PC-3 (cell line): ENCODE data around the gene GJC1. TPM values are rescaled to one million over a fixed set of nuclear protein-coding genes. Genes with fewer than 3 reads are reported as not detected.
A peak's percentile ranks its signal among the peaks of the same experiment; 100 is the strongest.

Source experiments
- ATAC-seq: fragments of 200-7000 bp; cut with Tn5 transposase; 2 replicates; pipeline ENCODE4 v1.9.1; 2020; ENCODE audit warnings: mild to moderate bottlenecking, moderate library complexity
- BruUV-seq: library from RNA; stranded (reverse); fragments of 400-500 nt; replicated peaks from 2 replicates; lab custom pipeline; 2021; lab: Mats Ljungman, UMichigan
- CTCF ChIA-PET: fragments of 300-600 bp; sonication (Branson Sonifier 250); formaldehyde crosslinking; loops from one replicate; lab custom pipeline; 2022; ENCODE audit warnings: antibody characterized with exemption; lab: Charles Lee
- POLR2A ChIA-PET: fragments of 300-600 bp; sonication (Branson Sonifier 250); formaldehyde crosslinking; loops from one replicate; lab custom pipeline; 2022; ENCODE audit warnings: antibody characterized with exemption; ENCODE audit not compliant: unreplicated experiment; lab: Charles Lee
- DNase-seq: peaks from one replicate; pipeline ENCODE4 v3.0.0-alpha.2; 2015
- H2AFZ ChIP-seq: fragments of 300-600 bp; sonication (generic); 2 replicates; pipeline ENCODE4 v1.6.0; 2016; ENCODE audit warnings: antibody characterized with exemption, low read length
- H3F3A ChIP-seq: fragments of 300-600 bp; sonication (generic); one replicate; pipeline ENCODE4 v1.6.0; 2017; ENCODE audit warnings: antibody characterized with exemption, low read length, control low read depth, mild to moderate bottlenecking; ENCODE audit not compliant: unreplicated experiment
- H3K27ac ChIP-seq: fragments of 300-600 bp; sonication (generic); 2 replicates; pipeline ENCODE4 v1.5.1; 2016; ENCODE audit warnings: mild to moderate bottlenecking, low read length
- H3K27me3 ChIP-seq: fragments of 300-600 bp; sonication (generic); 2 replicates; pipeline ENCODE4 v1.6.1; 2016; ENCODE audit warnings: low read length, mixed read lengths
- H3K36me3 ChIP-seq: fragments of 300-600 bp; sonication (generic); 2 replicates; pipeline ENCODE4 v1.6.1; 2016; ENCODE audit warnings: low read depth, mixed run types, low read length, mixed read lengths
- H3K4me1 ChIP-seq: fragments of 300-600 bp; sonication (generic); 2 replicates; pipeline ENCODE4 v1.5.1; 2016; ENCODE audit warnings: low read length; ENCODE audit not compliant: insufficient read depth
- H3K4me2 ChIP-seq: fragments of 300-600 bp; sonication (generic); 2 replicates; pipeline ENCODE4 v1.6.0; 2016; ENCODE audit warnings: low read length
- H3K4me3 ChIP-seq: fragments of 300-600 bp; sonication (generic); 2 replicates; pipeline ENCODE4 v1.5.1; 2016; ENCODE audit warnings: mild to moderate bottlenecking, low read length, mixed read lengths
- H3K79me2 ChIP-seq: fragments of 300-600 bp; sonication (generic); 2 replicates; pipeline ENCODE4 v1.6.1; 2017; ENCODE audit warnings: low read length, mixed read lengths
- H3K9ac ChIP-seq: fragments of 300-600 bp; sonication (generic); 2 replicates; pipeline ENCODE4 v1.6.0; 2016; ENCODE audit warnings: mild to moderate bottlenecking, low read length
- H3K9me2 ChIP-seq: fragments of 300-600 bp; sonication (generic); replicated peaks from 2 replicates; pipeline ENCODE4 v1.6.1; 2016; ENCODE audit warnings: mixed run types, low read length, mixed read lengths
- H3K9me3 ChIP-seq: fragments of 300-600 bp; sonication (generic); 2 replicates; pipeline ENCODE4 v1.6.1; 2016; ENCODE audit warnings: low read length, mixed read lengths
- H4K20me1 ChIP-seq: fragments of 300-600 bp; sonication (generic); 2 replicates; pipeline ENCODE4 v1.6.1; 2016; ENCODE audit warnings: low read length, mixed read lengths
- EZH2 ChIP-seq: fragments of 300-600 bp; sonication (generic); IDR thresholded peaks from one replicate; pipeline ENCODE4 v1.6.1; 2017; ENCODE audit warnings: antibody characterized with exemption, mild to moderate bottlenecking, low read length; ENCODE audit not compliant: unreplicated experiment
- EZH2phosphoT487 ChIP-seq: fragments of 300-600 bp; sonication (generic); IDR thresholded peaks from 2 replicates; pipeline ENCODE4 v1.6.1; 2018; ENCODE audit warnings: mild to moderate bottlenecking, antibody characterized with exemption, low read length, borderline replicate concordance
- intact Hi-C: fragments of 100-400 bp; cut with micrococcal nuclease; formaldehyde crosslinking; loops from 2 replicates; pipeline ENCODE4 v1.9.0; 2023
- total RNA-seq: library from RNA; depleted of rRNA; stranded (reverse); fragments of >200 nt; gene quantifications from 2 replicates; pipeline ENCODE4 v1.2.3, GENCODE V29; 2014
- TF ChIP-seq, protein P1 (sequence below): fragments of 300-600 bp; sonication (generic); conservative IDR thresholded peaks from 2 replicates; pipeline ENCODE4 v1.5.1; 2017; ENCODE audit warnings: antibody characterized with exemption, low read depth, mild to moderate bottlenecking, low read length

The GJC1 gene
- total RNA-seq, 1 experiment from 2014 or later, result 17.1 TPM

DNA sequence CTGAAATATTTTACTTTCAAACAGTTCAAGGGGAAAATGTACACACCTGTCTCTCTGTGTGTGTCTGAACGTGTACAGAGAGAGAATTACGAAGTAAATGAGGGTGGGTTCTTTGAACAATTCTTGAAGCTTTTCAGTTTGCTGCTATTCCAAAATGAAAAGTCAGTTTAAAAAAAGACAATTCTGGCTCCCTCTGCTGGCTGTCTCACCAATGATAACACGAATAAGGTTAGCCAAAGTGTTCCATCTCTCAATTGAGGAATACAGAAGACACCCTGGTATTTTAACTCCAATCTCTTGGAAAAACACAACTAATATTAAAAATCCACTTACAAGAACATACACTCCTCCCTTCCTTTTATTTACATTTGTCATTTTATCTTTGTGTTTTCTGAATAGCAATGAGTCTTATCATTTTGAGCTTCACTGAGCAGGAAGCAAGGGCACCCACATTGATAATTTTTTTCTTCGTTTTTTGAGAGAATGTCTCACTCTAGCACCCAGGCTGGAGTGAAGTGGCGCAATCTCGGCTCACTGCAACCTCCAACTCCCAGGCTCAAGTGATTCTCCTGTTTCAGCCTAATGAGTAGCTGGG lies 48.6 kb upstream of the GJC1 start:
- Histone ChIP-seq H3K9ac (no peak overlapping the region), H3K4me2 (no peak overlapping the region), H3K9me3 (no peaks in the 10 kb centered on the region), H3K4me1 (no peaks in the 10 kb centered on the region), H4K20me1 (no peaks in the 10 kb centered on the region), H3K9me2 (no peaks in the 10 kb centered on the region), H2AFZ (no peak overlapping the region), H3F3A (no peaks in the 10 kb centered on the region), H3K27ac (no peak overlapping the region), H3K4me3 (no peak overlapping the region), H3K36me3 (peaks cover 71% of the 10 kb centered on the region), H3K27me3 (no peaks in the 10 kb centered on the region), H3K79me2 (no peaks in the 10 kb centered on the region)
- intact Hi-C loops, result loop anchor here (1.0 kb wide), 1 partner anchor 103 kb away; no protein-coding TSS in a partner anchor
- ChIA-PET POLR2A (interaction anchor here (0.5 kb wide), 1 partner anchor 14 kb away, joined by 10 read pairs; no protein-coding TSS in a partner anchor), CTCF (interaction anchor here (0.5 to 2.5 kb wide), 5 partner anchors 12 to 167 kb away, joined by 3 to 13 read pairs (median 5); no protein-coding TSS in a partner anchor)
- BruUV-seq, result no TSS peak
- DNase-seq, result peak; percentile 65
- TF ChIP-seq EZH2 (no peak), EZH2phosphoT487 (no peak)
- TF ChIP-seq, protein P1, sequence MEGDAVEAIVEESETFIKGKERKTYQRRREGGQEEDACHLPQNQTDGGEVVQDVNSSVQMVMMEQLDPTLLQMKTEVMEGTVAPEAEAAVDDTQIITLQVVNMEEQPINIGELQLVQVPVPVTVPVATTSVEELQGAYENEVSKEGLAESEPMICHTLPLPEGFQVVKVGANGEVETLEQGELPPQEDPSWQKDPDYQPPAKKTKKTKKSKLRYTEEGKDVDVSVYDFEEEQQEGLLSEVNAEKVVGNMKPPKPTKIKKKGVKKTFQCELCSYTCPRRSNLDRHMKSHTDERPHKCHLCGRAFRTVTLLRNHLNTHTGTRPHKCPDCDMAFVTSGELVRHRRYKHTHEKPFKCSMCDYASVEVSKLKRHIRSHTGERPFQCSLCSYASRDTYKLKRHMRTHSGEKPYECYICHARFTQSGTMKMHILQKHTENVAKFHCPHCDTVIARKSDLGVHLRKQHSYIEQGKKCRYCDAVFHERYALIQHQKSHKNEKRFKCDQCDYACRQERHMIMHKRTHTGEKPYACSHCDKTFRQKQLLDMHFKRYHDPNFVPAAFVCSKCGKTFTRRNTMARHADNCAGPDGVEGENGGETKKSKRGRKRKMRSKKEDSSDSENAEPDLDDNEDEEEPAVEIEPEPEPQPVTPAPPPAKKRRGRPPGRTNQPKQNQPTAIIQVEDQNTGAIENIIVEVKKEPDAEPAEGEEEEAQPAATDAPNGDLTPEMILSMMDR, result peak; percentile 87
- ATAC-seq, result peak; percentile 62

DNA sequence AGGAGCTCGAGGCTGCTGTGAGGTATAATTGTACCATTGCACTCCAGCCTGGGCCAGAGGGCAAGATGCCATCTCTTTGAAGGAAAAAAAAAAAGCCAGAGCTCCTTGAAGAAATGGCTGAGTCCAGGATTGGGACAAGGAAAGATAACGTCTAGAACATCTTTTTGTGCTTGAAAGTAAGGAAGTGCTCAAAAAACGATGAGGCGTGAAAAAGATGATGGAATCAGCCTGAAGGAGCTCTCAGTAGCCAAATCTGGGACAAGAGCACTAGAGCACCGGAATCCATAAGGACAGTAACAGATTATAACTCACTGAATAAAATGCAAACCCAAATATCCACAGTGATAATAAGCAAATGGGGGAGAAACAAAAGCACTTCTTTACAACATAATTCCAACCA lies 47.0 kb upstream of the GJC1 start:
- no peak overlapping the region for H2AFZ ChIP-seq
- no peaks in the 10 kb centered on the region for H3K9me2 ChIP-seq
- H4K20me1 ChIP-seq, result no peaks in the 10 kb centered on the region
- ATAC-seq (no peak), DNase-seq (no peak)
- no peak overlapping the region for H3K9ac ChIP-seq
- no peaks in the 10 kb centered on the region for H3K27me3 ChIP-seq
- CTCF ChIA-PET, result no interaction called here
- peaks cover 3% of the 10 kb centered on the region for H3F3A ChIP-seq
- H3K79me2 ChIP-seq, result no peaks in the 10 kb centered on the region
- H3K27ac ChIP-seq, result no peak overlapping the region
- no peak for TF ChIP-seq EZH2
- TF ChIP-seq, protein P1, result no peak
- TF ChIP-seq EZH2phosphoT487, result no peak
- peaks cover 12% of the 10 kb centered on the region; the same call in 1 of the 2 replicates for H3K4me1 ChIP-seq
- no peak overlapping the region for H3K4me3 ChIP-seq
- no TSS peak for BruUV-seq
- intact Hi-C loops, result no loop called here
- no peak overlapping the region for H3K4me2 ChIP-seq
- no peaks in the 10 kb centered on the region for H3K9me3 ChIP-seq
- POLR2A ChIA-PET, result interaction anchor here (0.7 kb wide), 1 partner anchor 215 kb away, joined by 9 read pairs; no protein-coding TSS in a partner anchor
- peaks cover 71% of the 10 kb centered on the region for H3K36me3 ChIP-seq

DNA sequence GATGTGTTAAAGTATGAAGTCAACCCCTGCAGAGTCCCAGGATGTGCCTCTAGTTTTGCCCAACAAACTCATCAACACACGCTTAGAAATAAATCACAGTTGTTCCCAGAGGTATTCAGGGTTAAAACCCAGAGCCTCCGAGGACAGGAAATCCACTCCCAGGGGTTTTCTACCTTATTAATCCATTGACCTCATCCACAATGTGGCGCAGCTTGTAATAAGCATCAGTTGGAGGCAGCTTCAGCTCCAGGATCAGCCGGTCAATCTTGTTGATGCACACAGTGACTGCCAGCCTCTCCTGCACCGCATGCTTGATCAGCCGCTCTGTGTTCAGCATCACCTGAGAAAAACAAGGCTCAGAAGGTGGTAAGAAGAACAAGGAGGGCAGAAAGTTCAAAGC lies 45.7 kb upstream of the GJC1 start:
- ATAC-seq, result no peak
- H4K20me1 ChIP-seq, result no peaks in the 10 kb centered on the region
- no peak overlapping the region for H2AFZ ChIP-seq
- peaks cover 3% of the 10 kb centered on the region for H3F3A ChIP-seq
- H3K79me2 ChIP-seq, result no peaks in the 10 kb centered on the region
- intact Hi-C loops, result no loop called here
- POLR2A ChIA-PET, result no interaction called here
- H3K36me3 ChIP-seq, result peaks cover 73% of the 10 kb centered on the region
- H3K9me2 ChIP-seq, result no peaks in the 10 kb centered on the region
- H3K4me3 ChIP-seq, result no peak overlapping the region
- CTCF ChIA-PET, result no interaction called here
- no peaks in the 10 kb centered on the region for H3K9me3 ChIP-seq
- H3K4me1 ChIP-seq, result peaks cover 12% of the 10 kb centered on the region; the same call in 1 of the 2 replicates
- no peak overlapping the region for H3K9ac ChIP-seq
- H3K4me2 ChIP-seq, result no peak overlapping the region
- no TSS peak for BruUV-seq
- no peak for DNase-seq
- H3K27me3 ChIP-seq, result no peaks in the 10 kb centered on the region
- TF ChIP-seq, protein P1, result no peak
- TF ChIP-seq EZH2 (no peak), EZH2phosphoT487 (no peak)
- no peak overlapping the region for H3K27ac ChIP-seq
